MM.1S (cell line): ENCODE measurements around the gene SULT1C2.

Experiments
- EZH2 ChIP-seq: fragments of 300-600 bp; sonication (generic); optimal IDR thresholded peaks from 2 replicates; pipeline ENCODE3; 2017; ENCODE audit warnings: low read depth, mild to moderate bottlenecking, antibody characterized with exemption, low read length, mixed read lengths
- TF ChIP-seq, protein P1 (sequence below): fragments of 300-600 bp; sonication (generic); IDR thresholded peaks from 2 replicates; pipeline ENCODE4 v1.5.1; 2016; ENCODE audit warnings: antibody characterized with exemption, low read length, mixed read lengths

DNA sequence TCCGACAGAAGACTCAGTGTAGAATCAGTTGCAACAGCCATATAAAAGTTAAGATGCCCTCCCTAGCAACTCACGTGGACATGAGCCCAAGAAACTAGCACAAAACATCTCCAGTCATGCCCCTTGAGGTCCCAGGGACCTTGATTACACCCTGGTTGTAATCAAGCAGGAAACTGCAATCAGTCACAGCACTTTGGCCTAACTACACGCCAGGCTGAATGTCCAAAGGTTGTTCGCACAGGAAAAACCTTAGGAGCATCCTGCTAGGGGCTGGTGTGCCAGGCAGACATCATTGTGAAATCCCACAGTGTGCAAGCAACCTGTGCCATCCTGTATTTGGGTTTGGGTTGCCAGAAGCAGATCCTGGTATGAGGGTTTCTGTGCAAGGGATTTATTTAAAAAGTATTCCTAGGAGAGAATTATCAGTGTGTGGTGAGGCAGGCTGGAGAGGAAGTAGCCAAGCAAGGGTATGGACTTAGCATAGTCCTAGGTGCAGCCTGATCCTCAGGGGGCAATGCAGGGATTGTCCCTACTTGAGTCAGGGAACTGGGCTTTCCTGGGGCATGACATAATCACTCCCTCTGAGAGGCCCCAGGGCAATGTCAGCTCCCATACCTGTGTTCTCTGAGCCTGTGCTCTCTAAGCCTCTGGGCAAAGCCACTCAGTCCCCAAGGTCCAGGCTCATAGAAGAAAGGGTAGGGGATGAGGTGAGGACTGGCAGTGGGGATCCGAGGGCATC, 17.8 kb upstream of the SULT1C2 start:
- TF ChIP-seq, protein P1, sequence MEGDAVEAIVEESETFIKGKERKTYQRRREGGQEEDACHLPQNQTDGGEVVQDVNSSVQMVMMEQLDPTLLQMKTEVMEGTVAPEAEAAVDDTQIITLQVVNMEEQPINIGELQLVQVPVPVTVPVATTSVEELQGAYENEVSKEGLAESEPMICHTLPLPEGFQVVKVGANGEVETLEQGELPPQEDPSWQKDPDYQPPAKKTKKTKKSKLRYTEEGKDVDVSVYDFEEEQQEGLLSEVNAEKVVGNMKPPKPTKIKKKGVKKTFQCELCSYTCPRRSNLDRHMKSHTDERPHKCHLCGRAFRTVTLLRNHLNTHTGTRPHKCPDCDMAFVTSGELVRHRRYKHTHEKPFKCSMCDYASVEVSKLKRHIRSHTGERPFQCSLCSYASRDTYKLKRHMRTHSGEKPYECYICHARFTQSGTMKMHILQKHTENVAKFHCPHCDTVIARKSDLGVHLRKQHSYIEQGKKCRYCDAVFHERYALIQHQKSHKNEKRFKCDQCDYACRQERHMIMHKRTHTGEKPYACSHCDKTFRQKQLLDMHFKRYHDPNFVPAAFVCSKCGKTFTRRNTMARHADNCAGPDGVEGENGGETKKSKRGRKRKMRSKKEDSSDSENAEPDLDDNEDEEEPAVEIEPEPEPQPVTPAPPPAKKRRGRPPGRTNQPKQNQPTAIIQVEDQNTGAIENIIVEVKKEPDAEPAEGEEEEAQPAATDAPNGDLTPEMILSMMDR: no peak
- TF ChIP-seq EZH2: no peak
